H1 (cell line): ENCODE results near the gene PRMT3.

Experiments used
- BRCA1 ChIP-seq: IDR thresholded peaks from 2 replicates; pipeline ENCODE4 v1.6.1; 2012; ENCODE audit warnings: low read depth, low read length, improper control_type of control experiment
- CBX8 ChIP-seq: fragments of 300-800, 300-1000 bp; sonication (generic); IDR thresholded peaks from 2 replicates; pipeline ENCODE4 v1.7.1; 2016; ENCODE audit warnings: low read depth, low read length, borderline replicate concordance
- EP300 ChIP-seq, 2 experiments: IDR thresholded peaks; 1 replicate in 1 of 2; 2 replicates in 1 of 2; pipeline ENCODE4 v1.6.1; 2011 to 2012; ENCODE audit warnings: low read depth in 2 of 2, low read length in 2 of 2, mild to moderate bottlenecking in 2 of 2, borderline replicate concordance in 1 of 2, inconsistent platforms in 1 of 2, moderate library complexity in 1 of 2
- EZH2 ChIP-seq: fragments of 200-600 bp; sonication (generic); IDR thresholded peaks from 2 replicates; pipeline ENCODE4 v1.7.1; 2012; ENCODE audit warnings: low read depth, mild to moderate bottlenecking, moderate library complexity, low read length, inconsistent platforms; ENCODE audit not compliant: severe bottlenecking
- NRF1 ChIP-seq: IDR thresholded peaks from 2 replicates; pipeline ENCODE4 v1.6.1; 2011; ENCODE audit warnings: mild to moderate bottlenecking, low read depth, low read length, improper control_type of control experiment
- POLR2A ChIP-seq, 2 experiments: IDR thresholded peaks; 1 replicate in 1 of 2; 2 replicates in 1 of 2; pipeline ENCODE4 v1.6.1; 2011; ENCODE audit warnings: low read depth in 2 of 2, low read length in 2 of 2, mild to moderate bottlenecking in 2 of 2; ENCODE audit errors: control extremely low read depth in 1 of 2
- POLR2AphosphoS5 ChIP-seq: IDR thresholded peaks from 2 replicates; pipeline ENCODE4 v1.6.1; 2011; ENCODE audit warnings: low read depth, low read length
- SP2 ChIP-seq: IDR thresholded peaks from 2 replicates; pipeline ENCODE4 v1.6.1; 2012; ENCODE audit warnings: mild to moderate bottlenecking, low read length, inconsistent platforms
- TF ChIP-seq, protein P1 (sequence below), 3 experiments: IDR thresholded peaks; 1 replicate in 2 of 3; 2 replicates in 1 of 3; pipeline versions ENCODE4 v1.5.1 to v1.6.1; 2011; ENCODE audit warnings: low read length in 3 of 3, mild to moderate bottlenecking in 3 of 3, inconsistent platforms in 2 of 3, low read depth in 1 of 3, moderate library complexity in 1 of 3; ENCODE audit not compliant: insufficient read depth in 1 of 3; ENCODE audit errors: control extremely low read depth in 1 of 3
- TF ChIP-seq, protein P2 (sequence below): IDR thresholded peaks from 2 replicates; pipeline ENCODE4 v1.6.1; 2011; ENCODE audit warnings: low read length, improper control_type of control experiment

DNA sequence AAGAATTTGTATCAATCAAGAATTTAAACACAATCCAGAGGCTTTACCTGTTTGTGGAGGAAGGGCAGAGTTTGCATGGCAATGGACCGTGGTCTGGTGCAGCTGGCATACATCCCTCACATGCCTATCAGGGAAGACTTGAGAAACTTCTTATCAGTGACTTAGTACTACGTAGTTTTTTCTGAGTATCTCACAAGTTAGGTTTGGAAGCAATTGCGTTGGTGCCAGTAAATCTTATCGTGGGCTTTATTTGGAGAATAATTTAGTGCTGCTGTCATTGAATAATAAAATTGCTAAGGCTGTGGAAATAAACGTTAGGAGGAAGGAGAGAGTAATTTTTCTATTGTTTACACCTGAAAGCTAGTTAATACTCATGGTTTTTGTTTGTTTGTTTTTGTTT, 72.3 kb downstream of the PRMT3 start:
- no peak for TF ChIP-seq POLR2AphosphoS5
- no peak for TF ChIP-seq EZH2
- TF ChIP-seq NRF1 = no peak
- TF ChIP-seq, protein P1, sequence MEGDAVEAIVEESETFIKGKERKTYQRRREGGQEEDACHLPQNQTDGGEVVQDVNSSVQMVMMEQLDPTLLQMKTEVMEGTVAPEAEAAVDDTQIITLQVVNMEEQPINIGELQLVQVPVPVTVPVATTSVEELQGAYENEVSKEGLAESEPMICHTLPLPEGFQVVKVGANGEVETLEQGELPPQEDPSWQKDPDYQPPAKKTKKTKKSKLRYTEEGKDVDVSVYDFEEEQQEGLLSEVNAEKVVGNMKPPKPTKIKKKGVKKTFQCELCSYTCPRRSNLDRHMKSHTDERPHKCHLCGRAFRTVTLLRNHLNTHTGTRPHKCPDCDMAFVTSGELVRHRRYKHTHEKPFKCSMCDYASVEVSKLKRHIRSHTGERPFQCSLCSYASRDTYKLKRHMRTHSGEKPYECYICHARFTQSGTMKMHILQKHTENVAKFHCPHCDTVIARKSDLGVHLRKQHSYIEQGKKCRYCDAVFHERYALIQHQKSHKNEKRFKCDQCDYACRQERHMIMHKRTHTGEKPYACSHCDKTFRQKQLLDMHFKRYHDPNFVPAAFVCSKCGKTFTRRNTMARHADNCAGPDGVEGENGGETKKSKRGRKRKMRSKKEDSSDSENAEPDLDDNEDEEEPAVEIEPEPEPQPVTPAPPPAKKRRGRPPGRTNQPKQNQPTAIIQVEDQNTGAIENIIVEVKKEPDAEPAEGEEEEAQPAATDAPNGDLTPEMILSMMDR (IDR thresholded peaks at IDR 0.05; ENCODE audit: control extremely low read depth in 1 of 3, insufficient read depth in 1 of 3, low read depth in 1 of 3, low read length in 3 of 3) = no peak
- TF ChIP-seq CBX8 = no peak
- TF ChIP-seq, protein P2, sequence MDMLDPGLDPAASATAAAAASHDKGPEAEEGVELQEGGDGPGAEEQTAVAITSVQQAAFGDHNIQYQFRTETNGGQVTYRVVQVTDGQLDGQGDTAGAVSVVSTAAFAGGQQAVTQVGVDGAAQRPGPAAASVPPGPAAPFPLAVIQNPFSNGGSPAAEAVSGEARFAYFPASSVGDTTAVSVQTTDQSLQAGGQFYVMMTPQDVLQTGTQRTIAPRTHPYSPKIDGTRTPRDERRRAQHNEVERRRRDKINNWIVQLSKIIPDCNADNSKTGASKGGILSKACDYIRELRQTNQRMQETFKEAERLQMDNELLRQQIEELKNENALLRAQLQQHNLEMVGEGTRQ = no peak
- no peak for TF ChIP-seq EP300 (IDR thresholded peaks at IDR 0.05; ENCODE audit: borderline replicate concordance in 1 of 2, low read depth in 2 of 2, low read length in 2 of 2)
- TF ChIP-seq BRCA1 = no peak
- TF ChIP-seq SP2 = no peak
- TF ChIP-seq POLR2A (IDR thresholded peaks at IDR 0.05; ENCODE audit: control extremely low read depth in 1 of 2, low read depth in 2 of 2, low read length in 2 of 2) = no peak
